Body of pancreas (tissue), 4 donors: ENCODE measurements around the gene GUCA2B. TPM values are rescaled to one million over a fixed set of nuclear protein-coding genes. Genes with fewer than 3 reads are reported as not detected.

Source experiments
- ATAC-seq: fragments of 150-250 bp; one replicate; pipeline ENCODE4 v1.9.1; 2016
- DNase-seq, 4 donors: peaks; one replicate each; pipeline ENCODE4 v3.0.0-alpha.2; 2019
- H3K27ac ChIP-seq, 4 donors: fragments of 200-600 bp; sonication (generic); 1 replicate in 3 of 4; 2 replicates in 1 of 4; pipeline versions ENCODE4 v1.5.1 to v1.6.1; 2016 to 2019; ENCODE audit warnings: mild to moderate bottlenecking in 1 of 4, mixed read lengths in 1 of 4, moderate library complexity in 1 of 4
- H3K27me3 ChIP-seq, 2 donors: fragments of 200-600 bp; sonication (generic); one replicate each; pipeline ENCODE4 v1.6.0; 2016; ENCODE audit warnings: mild to moderate bottlenecking in 1 of 2
- H3K36me3 ChIP-seq, 2 donors: fragments of 200-600 bp; sonication (generic); replicated peaks in 1 of 2; 2 replicates each; pipeline ENCODE4 v1.5.1; 2016; ENCODE audit warnings: low read depth in 2 of 2; ENCODE audit not compliant: insufficient read depth in 1 of 2
- H3K4me1 ChIP-seq: fragments of 200-600 bp; sonication (generic); one replicate; pipeline ENCODE4 v1.6.0; 2016
- H3K4me3 ChIP-seq, 2 donors: fragments of 200-600 bp; sonication (generic); 1 replicate in 1 of 2; 2 replicates in 1 of 2; pipeline ENCODE4 v1.5.1; 2016 to 2019
- H3K9me3 ChIP-seq, 3 donors: fragments of 200-600 bp; sonication (generic); 1 replicate in 2 of 3; 2 replicates in 1 of 3; pipeline ENCODE4 v1.5.1; 2016
- POLR2A ChIP-seq, 3 donors: fragments of 450-650 bp; IDR thresholded peaks; one replicate each; pipeline ENCODE4 v1.6.1; 2016; ENCODE audit warnings: antibody characterized with exemption in 3 of 3, mild to moderate bottlenecking in 2 of 3
- WGBS, 2 donors: methylation state at CpG; one replicate each; pipeline ENCODE4 v1.1.5; 2017; 5-methylcytosine and 5-hydroxymethylcytosine counted together
- intact Hi-C: fragments of 100-400 bp; cut with DNase I; formaldehyde crosslinking; loops from one replicate; pipeline ENCODE4 v1.15.1; 2023
- total RNA-seq, 2 donors: library from RNA; depleted of rRNA; stranded (reverse); fragments of >200 nt; gene quantifications; one replicate each; pipeline ENCODE4 v1.1.0, GENCODE V29; 2016
- TF ChIP-seq, protein P1 (sequence below), 7 experiments: fragments of 450-650 bp in 4 of 7; fragments of 200-600 bp in 3 of 7; sonication (generic) in 3 of 7; IDR thresholded peaks; one replicate each; pipeline ENCODE4 v1.5.1; 2016 to 2019; ENCODE audit warnings: antibody characterized with exemption in 7 of 7

Gene GUCA2B
- total RNA-seq, 2 donors from 2014 or later = not detected

DNA sequence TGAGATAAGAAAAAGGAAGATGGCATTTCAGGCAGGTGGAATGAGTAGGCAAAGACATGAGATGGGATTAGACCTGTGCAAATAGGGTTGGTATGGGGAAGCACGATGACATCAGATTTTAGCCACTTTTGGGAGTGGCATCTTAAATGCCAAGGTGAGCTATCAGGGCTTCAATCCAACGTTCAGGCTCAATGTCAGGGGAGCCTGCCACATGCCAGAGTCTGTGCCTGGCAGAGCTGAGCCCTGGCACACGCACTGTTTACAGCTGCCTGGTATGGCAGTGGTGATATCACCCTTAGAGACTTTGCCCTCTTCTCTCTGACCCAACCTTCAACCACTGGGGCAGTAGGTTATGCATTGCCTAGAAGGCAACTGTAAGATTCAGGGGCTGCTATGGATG lies 1.1 kb upstream of the GUCA2B start:
- peak overlapping the region; percentile 56 to 72 (median 67) for H3K27ac ChIP-seq
- no peaks in the 10 kb centered on the region for H3K27me3 ChIP-seq
- WGBS, 2 donors = 12 to 21% methylated on average over 2 to 3 of the region's 3 CpGs
- intact Hi-C loops = no loop called here
- peaks cover 31% of the 10 kb centered on the region for H3K4me1 ChIP-seq
- H3K4me3 ChIP-seq = no peak overlapping the region
- H3K9me3 ChIP-seq = no peaks in the 10 kb centered on the region
- ATAC-seq (peak; percentile 98), DNase-seq (peak; percentile 85 to 91 (median 90))
- TF ChIP-seq, protein P1, sequence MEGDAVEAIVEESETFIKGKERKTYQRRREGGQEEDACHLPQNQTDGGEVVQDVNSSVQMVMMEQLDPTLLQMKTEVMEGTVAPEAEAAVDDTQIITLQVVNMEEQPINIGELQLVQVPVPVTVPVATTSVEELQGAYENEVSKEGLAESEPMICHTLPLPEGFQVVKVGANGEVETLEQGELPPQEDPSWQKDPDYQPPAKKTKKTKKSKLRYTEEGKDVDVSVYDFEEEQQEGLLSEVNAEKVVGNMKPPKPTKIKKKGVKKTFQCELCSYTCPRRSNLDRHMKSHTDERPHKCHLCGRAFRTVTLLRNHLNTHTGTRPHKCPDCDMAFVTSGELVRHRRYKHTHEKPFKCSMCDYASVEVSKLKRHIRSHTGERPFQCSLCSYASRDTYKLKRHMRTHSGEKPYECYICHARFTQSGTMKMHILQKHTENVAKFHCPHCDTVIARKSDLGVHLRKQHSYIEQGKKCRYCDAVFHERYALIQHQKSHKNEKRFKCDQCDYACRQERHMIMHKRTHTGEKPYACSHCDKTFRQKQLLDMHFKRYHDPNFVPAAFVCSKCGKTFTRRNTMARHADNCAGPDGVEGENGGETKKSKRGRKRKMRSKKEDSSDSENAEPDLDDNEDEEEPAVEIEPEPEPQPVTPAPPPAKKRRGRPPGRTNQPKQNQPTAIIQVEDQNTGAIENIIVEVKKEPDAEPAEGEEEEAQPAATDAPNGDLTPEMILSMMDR (IDR thresholded peaks at IDR 0.05) = no peak
- TF ChIP-seq POLR2A (IDR thresholded peaks at IDR 0.05) = no peak
- no peaks in the 10 kb centered on the region for H3K36me3 ChIP-seq

DNA sequence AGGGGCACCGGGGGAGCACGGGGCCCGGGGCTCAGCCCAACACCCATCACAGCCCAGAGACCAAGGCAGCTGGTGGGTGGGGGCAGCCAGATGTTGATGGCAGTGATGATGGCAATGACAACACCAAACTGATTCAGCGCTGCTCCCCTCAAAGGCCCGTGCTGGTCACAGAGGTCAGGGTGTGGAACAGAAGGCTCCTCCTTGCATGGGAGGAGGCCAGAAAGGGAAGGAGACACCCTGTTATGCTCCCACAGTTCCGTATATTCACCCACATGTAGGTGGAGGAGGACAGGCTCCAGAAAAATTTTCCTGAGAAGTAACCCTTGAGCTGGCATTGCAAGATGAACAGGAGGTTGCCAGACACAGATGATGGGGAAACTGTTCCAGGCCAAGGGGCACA lies 414 bp downstream of the GUCA2B start:
- H3K9me3 ChIP-seq = no peaks in the 10 kb centered on the region
- DNase-seq (no peak), ATAC-seq (no peak)
- no peaks in the 10 kb centered on the region for H3K27me3 ChIP-seq
- peaks cover 27% of the 10 kb centered on the region for H3K4me1 ChIP-seq
- no peaks in the 10 kb centered on the region for H3K36me3 ChIP-seq
- intact Hi-C loops = no loop called here
- no peak overlapping the region for H3K4me3 ChIP-seq
- H3K27ac ChIP-seq = no peak overlapping the region
- no peak for TF ChIP-seq POLR2A (IDR thresholded peaks at IDR 0.05)
- TF ChIP-seq, protein P1 (IDR thresholded peaks at IDR 0.05) = no peak
- 70 to 86% methylated on average over 6 of the region's 6 CpGs for WGBS, 2 donors

DNA sequence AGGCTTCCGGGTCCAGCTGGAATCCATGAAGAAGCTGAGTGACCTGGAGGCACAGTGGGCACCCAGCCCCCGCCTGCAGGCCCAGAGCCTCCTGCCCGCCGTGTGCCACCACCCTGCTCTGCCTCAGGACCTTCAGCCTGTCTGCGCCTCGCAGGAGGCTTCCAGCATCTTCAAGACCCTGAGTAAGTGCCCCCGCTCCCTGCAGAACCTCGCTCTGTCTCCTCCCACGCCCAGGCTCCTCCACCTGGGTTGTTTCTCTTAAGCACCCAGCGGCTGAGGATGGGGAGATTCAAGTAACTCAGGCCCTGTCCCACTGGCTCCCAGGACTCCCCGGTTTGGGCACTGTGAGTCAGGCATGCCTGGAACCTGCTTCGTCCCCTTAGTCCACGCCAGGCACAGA lies 1.5 kb downstream of the GUCA2B start:
- no peaks in the 10 kb centered on the region for H3K27me3 ChIP-seq
- TF ChIP-seq POLR2A (IDR thresholded peaks at IDR 0.05) = no peak
- TF ChIP-seq, protein P1 (IDR thresholded peaks at IDR 0.05) = no peak
- no peak overlapping the region for H3K4me3 ChIP-seq
- intact Hi-C loops = no loop called here
- peaks cover 27% of the 10 kb centered on the region for H3K4me1 ChIP-seq
- no peak for ATAC-seq
- H3K9me3 ChIP-seq = no peaks in the 10 kb centered on the region
- no peak for DNase-seq
- H3K36me3 ChIP-seq = no peaks in the 10 kb centered on the region
- 87 to 91% methylated on average over 11 to 12 of the region's 13 CpGs for WGBS, 2 donors
- H3K27ac ChIP-seq = no peak overlapping the region

DNA sequence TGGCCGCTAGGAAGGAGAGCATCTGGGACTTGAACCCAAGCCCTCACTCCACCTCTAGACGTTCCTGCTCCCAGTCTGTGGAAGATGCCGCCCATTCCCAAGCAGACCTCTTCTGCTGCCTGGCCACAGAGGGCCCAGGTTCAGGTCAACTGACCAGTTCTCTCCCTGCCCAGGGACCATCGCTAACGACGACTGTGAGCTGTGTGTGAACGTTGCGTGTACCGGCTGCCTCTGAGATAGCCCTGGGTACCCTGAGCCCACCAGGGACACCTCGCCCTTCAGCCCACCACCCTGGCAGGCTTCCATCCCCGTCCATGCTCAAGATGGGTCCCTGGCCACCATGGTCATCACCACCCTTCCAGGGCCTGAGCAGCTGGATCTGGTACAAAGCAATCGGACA lies 2.2 kb downstream of the GUCA2B start:
- 83 to 86% methylated on average over 11 to 12 of the region's 12 CpGs for WGBS, 2 donors
- DNase-seq = no peak

DNA sequence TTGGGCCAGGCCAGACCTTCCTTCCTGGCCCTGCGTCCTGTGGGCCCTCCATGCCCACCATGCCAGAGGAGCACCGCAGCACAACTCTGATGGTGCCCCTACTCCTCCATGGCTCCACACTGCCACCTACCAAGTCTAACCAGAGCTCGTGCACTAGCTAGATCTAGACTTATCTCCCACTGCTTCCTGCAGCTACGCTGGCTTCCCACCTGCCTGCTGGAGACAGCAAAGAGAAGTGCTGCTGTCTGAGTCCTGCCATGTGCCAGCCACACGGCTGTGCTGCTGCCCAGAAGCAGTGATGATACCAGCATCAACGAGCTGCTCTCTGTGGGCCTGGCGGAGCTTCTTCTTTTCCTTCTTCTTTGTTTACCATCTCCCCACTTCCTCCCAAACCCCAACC lies 4.5 kb downstream of the GUCA2B start:
- TF ChIP-seq POLR2A (IDR thresholded peaks at IDR 0.05) = no peak
- TF ChIP-seq, protein P1 (IDR thresholded peaks at IDR 0.05) = no peak
- Histone ChIP-seq H3K36me3 (no peaks in the 10 kb centered on the region), H3K4me3 (no peak overlapping the region), H3K27ac (no peak overlapping the region), H3K4me1 (peaks cover 15% of the 10 kb centered on the region), H3K27me3 (no peaks in the 10 kb centered on the region), H3K9me3 (no peaks in the 10 kb centered on the region)
- DNase-seq (no peak), ATAC-seq (no peak)
- intact Hi-C loops = no loop called here
- WGBS, 2 donors = 68 to 83% methylated on average over 7 of the region's 7 CpGs

More for the DNA sequence above, 2.2 kb downstream of the GUCA2B start:
- H3K27ac ChIP-seq = no peak overlapping the region
- H3K4me3 ChIP-seq = no peak overlapping the region
- intact Hi-C loops = no loop called here
- no peak for ATAC-seq
- H3K36me3 ChIP-seq = no peaks in the 10 kb centered on the region
- H3K9me3 ChIP-seq = no peaks in the 10 kb centered on the region
- no peaks in the 10 kb centered on the region for H3K27me3 ChIP-seq
- TF ChIP-seq POLR2A (IDR thresholded peaks at IDR 0.05) = no peak
- TF ChIP-seq, protein P1 (IDR thresholded peaks at IDR 0.05) = no peak
- peaks cover 27% of the 10 kb centered on the region for H3K4me1 ChIP-seq
